Dermis blood vessel endothelial cell (primary cell): ENCODE measurements around the gene SOX14. TPM values are rescaled to one million over a fixed set of nuclear protein-coding genes. Genes with fewer than 3 reads are reported as not detected.

Source experiments
- DNase-seq: peaks from one replicate; pipeline ENCODE4 v3.0.0; 2010
- total RNA-seq: library from RNA; depleted of rRNA; stranded (reverse); fragments of >200 nt; gene quantifications from 2 replicates; pipeline ENCODE4 v1.2.3, GENCODE V29; 2014

SOX14 gene
- total RNA-seq = not detected in 2 replicates

DNA sequence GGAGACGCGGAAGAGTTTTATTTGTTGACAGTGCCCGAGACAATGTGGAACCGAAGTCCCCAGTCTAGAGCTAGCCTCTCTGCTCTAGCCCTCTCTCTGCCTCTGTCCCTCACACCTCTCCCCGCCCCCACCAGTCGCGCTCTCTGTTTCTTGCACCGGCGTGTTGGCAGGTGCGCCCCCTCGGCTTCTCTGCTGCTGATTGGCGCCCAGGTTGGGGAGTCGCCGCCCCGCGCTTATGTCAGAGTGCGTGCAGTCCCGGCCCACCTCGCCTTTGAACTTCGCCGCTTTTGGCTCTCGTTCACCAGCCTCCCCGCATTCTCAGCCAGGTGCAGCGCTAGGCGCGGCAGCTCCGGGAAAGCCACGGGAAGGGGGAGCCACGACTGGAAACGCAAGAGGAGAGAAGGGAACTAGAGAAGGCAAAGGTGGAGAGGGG lies at the start of gene SOX14:
TSS of gene SOX14 (plus strand) at position 315 of the 433 bp plus-strand sequence. CDS start 470 bp downstream, outside the sequence.
- DNase-seq = no peak

GRCh38 chr3:137714551-137714950 lies 49.6 kb upstream of the SOX14 start:
- DNase-seq = no peak

DNA sequence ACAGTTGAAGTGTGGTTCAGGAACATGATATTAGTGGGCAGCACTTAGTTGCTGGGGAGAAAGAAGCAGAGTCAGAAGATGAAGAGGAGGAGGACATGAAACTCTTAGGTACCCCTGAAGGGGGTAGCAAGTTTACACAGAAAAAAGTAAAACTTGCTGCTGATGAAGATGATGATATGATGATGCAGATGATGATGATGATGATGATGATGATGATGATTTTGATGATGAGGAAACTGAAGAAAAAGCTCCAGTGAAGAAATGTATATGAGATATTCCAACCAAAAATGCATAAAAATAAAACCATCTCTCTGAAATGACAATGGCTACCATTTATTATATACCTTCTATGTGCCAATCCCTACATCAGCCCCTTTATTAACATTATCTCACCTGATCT lies 39.9 kb upstream of the SOX14 start:
- DNase-seq = no peak

DNA sequence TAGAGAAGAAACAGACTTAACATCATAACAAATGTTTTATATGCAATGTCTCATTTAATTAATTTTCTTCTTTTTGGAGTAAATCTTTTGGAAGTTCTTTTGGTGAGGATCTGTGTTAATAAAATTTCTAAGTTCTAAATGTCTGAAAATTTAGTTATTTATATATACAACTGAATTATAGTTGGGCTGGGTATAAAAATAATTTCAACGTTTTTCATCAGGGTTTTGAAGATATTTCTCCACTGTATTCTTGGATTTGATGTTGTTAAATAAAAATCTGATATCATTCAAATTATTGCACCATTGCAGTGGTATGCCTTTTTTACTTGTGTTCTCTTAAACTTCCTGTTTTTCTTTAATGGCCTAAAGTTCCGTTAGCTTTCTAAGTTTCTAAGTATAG lies 26.9 kb upstream of the SOX14 start:
- DNase-seq = no peak

GRCh38 chr3:137738710-137739109 lies 25.4 kb upstream of the SOX14 start:
- no peak for DNase-seq

GRCh38 chr3:137743608-137744007 lies 20.5 kb upstream of the SOX14 start:
- no peak for DNase-seq

DNA sequence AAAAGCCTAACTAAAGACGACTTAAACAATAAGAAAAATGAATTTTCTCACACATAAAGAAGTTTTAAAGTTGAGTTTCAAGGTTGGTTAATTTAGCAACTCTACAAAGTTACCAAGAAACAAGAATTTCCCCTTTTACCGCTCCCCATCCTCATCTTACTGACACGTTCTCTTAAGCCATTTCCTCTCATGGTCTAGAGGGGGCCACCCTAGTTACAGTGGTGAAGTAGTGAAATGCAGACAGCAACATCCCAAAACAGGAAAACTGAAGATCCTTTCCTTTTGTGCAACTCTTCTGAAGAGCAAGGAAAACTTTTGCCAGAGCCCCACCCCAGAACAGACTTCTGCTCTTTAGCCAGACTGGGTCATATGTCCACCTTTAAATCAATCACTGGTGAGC lies 17.3 kb upstream of the SOX14 start:
- no peak for DNase-seq

- DNase-seq = no peak
Measured at GRCh38 chr3:137759505-137759904, 4.6 kb upstream of the SOX14 start.

GRCh38 chr3:137760341-137761098 lies 3.6 kb upstream of the SOX14 start:
- no peak for DNase-seq

GRCh38 chr3:137761099-137761562 lies 3.0 kb upstream of the SOX14 start:
- no peak for DNase-seq

GRCh38 chr3:137761563-137762503 lies 2.3 kb upstream of the SOX14 start:
- no peak for DNase-seq

DNA sequence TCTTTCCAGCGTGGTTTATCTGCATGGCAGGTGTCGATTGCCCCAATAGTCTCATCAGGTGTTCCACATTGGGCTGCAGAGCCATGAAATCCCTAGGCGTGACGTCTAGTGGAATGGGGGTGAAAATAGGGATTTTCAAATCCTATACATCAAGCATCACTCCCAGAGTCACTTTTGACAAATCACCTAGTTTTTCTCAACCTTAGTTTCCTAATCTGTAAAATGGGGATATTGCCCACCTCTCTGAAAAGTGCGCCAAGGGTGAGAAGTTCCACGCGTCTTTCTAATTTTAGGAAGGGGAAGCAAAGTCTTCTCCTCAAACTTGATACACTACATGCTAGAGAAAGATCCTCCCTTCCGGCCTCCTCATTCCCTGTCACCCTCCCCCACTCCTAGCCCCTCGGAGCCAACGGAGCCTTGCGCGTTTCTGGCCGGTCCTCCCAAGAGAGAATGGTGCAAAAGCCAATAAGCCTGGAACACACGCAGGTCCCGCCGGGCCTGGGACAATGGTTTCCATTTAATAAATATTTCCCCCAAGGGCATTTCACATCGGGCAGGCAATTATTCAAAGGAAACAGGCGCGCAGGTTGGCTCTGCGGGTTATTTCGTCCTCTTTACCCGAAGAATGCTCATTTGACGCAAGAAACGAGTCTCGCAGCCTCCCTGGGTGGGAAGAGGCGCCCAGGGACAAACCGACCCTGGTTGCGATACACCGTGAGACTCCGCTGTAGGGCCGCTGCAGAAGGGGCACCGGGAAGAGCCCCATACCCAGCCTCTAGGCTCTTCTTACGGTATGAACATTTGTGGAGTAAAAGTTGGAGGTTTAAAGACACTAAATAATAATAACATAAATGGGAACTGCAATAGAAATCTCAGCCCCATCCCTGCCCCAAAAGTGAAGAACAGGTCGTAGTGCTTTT lies 1.2 kb upstream of the SOX14 start:
- no peak for DNase-seq

GRCh38 chr3:137763594-137763938 lies 549 bp upstream of the SOX14 start:
- no peak for DNase-seq

GRCh38 chr3:137764563-137765309 lies 621 bp downstream of the SOX14 start:
- DNase-seq = no peak

GRCh38 chr3:137765310-137766033 lies 1.4 kb downstream of the SOX14 start:
- no peak for DNase-seq

DNA sequence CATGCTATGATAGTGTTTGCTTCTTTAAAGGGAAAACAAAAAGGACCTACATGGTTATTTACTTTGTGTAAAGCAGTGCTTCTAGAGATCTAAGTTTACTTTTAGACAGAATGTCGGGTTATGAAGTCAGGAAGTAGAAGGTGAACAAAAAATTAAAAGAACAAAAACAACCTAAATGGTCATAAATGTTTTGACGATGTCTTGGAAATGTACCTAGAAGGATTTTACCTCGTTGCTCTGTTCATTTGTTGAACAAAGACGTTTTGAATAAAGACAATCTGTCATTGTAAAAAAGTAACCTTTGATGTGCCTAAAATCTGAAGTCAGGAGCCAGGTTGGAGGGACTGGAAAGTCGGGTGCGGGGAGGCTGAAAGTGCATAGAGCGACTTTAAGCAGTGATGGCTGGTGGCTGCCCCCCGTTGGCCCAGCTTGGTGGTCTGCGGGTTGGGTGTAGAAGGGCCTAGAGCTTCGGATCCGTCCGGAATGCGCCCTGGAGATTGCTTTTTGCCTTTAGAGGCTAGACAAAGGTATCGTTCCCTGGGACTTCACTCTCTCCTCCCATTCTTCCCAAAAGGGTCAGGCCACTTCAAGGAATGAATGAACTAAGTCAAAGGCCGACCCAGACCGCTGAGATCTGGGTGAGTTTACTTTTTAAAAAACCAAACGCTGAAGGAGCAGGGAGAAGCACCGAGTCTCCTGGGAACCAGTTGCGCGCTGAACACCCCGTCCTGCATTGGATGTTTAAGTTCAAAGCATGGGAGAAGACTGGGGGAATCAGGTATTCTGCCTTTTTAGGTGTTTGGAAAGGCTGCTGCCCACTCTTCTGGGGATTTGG lies 2.1 kb downstream of the SOX14 start:
- DNase-seq = no peak

DNA sequence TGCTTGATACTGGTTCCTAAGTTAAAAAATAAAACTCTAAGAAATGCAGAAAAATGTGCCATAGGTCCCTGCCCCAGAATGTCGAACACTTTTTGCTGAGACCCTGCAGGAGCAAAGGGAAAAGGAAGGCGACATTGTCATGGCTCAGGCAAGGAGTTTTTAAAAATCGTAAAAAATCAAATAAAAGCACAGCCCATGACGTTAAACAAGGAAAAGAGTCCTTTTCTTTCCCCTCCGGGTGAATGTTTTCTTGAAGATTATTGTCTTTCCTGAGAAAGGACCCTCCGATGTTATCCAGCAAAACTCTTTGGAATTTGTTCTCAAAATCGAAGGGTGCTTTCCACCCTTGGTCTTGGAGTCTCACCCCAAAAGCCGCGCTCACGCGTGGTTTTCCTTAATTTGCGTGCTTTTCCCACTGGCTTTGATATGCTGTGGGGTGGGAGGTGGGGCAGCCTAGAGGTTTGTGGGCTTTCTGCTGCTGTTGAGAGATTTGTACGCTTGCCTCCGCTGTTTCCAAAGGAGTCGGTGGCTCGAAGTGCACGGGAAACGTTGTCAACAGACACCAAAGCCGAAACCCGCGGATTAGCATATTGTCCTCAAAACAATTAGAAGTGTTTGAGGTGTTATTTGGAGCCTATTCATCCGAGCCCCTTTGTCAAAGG lies 2.9 kb downstream of the SOX14 start:
- no peak for DNase-seq

DNA sequence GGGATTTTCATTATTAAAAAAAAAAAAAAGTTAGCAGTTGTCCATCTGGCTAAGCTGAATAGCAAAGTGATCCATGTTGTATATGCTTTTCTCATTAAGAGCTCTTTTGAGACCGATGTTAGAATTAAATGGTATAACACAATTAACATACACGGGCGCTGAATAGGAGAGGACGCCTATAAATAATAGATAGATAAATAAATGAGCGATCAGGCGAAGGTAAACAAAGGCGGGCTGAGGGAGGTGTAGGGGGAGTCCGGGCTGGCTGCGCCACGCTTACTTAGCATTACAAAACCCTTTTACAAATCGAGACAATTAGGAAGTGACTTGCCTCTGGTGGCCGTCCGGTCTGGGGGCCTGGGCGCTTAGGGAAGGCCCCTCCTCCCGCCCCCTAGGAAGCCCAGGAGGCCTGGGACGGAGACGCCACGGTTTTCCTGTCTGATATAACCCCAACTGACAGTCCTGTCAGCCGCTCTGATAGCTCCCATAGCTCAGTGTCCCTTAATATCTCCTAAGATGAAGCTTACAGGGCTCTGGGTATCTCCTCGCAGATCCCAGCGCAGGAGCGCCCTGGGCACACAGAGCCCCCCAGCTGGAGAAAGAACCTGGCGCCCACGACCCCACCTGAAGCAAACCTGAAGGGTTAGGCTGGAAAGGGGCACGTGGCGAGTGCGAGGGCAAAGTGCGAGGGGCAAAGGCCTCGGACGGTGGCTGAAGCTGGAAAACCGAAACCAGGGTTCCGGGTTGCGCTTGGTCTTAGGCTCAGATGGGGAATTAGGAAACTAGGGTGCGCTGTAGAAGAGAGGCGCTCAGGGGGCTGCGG lies 3.6 kb downstream of the SOX14 start:
- DNase-seq = no peak
